SK-N-SH (cell line): ENCODE results near the gene SH3PXD2A. TPM values are rescaled to one million over a fixed set of nuclear protein-coding genes. Genes with fewer than 3 reads are reported as not detected.

Source experiments
- CTCF ChIA-PET: fragments of 300-600, 350-600 bp; formaldehyde crosslinking; extraction: SDS; loops from one replicate; lab custom pipeline; 2021; lab: Yijun Ruan, JAX
- POLR2A ChIA-PET: fragments of 350-600 bp; sonication (Branson Sonifier 250); formaldehyde crosslinking; extraction: SDS; loops from one replicate; lab custom pipeline; 2020; ENCODE audit warnings: antibody characterized with exemption, inconsistent platforms; lab: Yijun Ruan, JAX
- DNase-seq: peaks from one replicate; pipeline ENCODE4 v3.0.0; 2012
- H2AFZ ChIP-seq: fragments of 200-600 bp; sonication (generic); 2 replicates; pipeline ENCODE4 v1.8.1; 2016; ENCODE audit warnings: antibody characterized with exemption, mild to moderate bottlenecking, low read depth
- H3F3A ChIP-seq: fragments of 200-600 bp; sonication (generic); replicated peaks from 2 replicates; pipeline ENCODE3; 2016; ENCODE audit warnings: antibody characterized with exemption, mild to moderate bottlenecking; ENCODE audit not compliant: insufficient read depth
- H3K27ac ChIP-seq, 2 experiments: fragments of 200-500 bp in 1 of 2; fragments of 200-600 bp in 1 of 2; sonication (Bioruptor generic) in 1 of 2; sonication (generic), shearing (Covaris generic) in 1 of 2; 2 replicates each; pipeline versions ENCODE4 v1.5.1 to v1.6.1; 2014 to 2016; ENCODE audit warnings: low read depth in 2 of 2, inconsistent platforms in 1 of 2, low read length in 1 of 2, mild to moderate bottlenecking in 1 of 2, mixed read lengths in 1 of 2
- H3K27me3 ChIP-seq: fragments of 200-600 bp; sonication (generic), shearing (Covaris generic); 2 replicates; pipeline ENCODE4 v1.6.1; 2016; ENCODE audit warnings: mixed run types; ENCODE audit not compliant: insufficient read depth
- H3K36me3 ChIP-seq, 2 experiments: fragments of 200-500 bp in 1 of 2; fragments of 200-600 bp in 1 of 2; sonication (Bioruptor generic) in 1 of 2; sonication (generic) in 1 of 2; replicated peaks in 1 of 2; 2 replicates each; pipeline versions ENCODE3 to v1.5.1; 2014 to 2016; ENCODE audit warnings: low read length in 1 of 2, mild to moderate bottlenecking in 1 of 2; ENCODE audit not compliant: insufficient read depth in 2 of 2, control insufficient read depth in 1 of 2
- H3K4me1 ChIP-seq, 2 experiments: fragments of 200-500 bp in 1 of 2; fragments of 200-600 bp in 1 of 2; sonication (Bioruptor generic) in 1 of 2; sonication (generic), shearing (Covaris generic) in 1 of 2; 2 replicates each; pipeline versions ENCODE4 v1.5.1 to v1.6.1; 2014 to 2016; ENCODE audit warnings: low read depth in 1 of 2, low read length in 1 of 2, mixed run types in 1 of 2; ENCODE audit not compliant: insufficient read depth in 2 of 2, control insufficient read depth in 1 of 2
- H3K4me2 ChIP-seq: fragments of 200-600 bp; sonication (generic), shearing (Covaris generic); 2 replicates; pipeline ENCODE4 v1.6.1; 2017; ENCODE audit warnings: mixed run types
- H3K4me3 ChIP-seq, 2 experiments: fragments of 200-500 bp in 1 of 2; fragments of 200-600 bp in 1 of 2; sonication (Bioruptor generic) in 1 of 2; sonication (generic), shearing (Covaris generic) in 1 of 2; 2 replicates each; pipeline versions ENCODE4 v1.5.1 to v1.8.1; 2014 to 2016; ENCODE audit warnings: low read depth in 2 of 2, inconsistent platforms in 1 of 2, low read length in 1 of 2, mild to moderate bottlenecking in 1 of 2, mixed read lengths in 1 of 2, moderate library complexity in 1 of 2
- H3K79me2 ChIP-seq: fragments of 200-600 bp; sonication (generic); 2 replicates; pipeline ENCODE4 v1.8.1; 2017; ENCODE audit warnings: mild to moderate bottlenecking; ENCODE audit not compliant: insufficient read depth
- H3K9ac ChIP-seq: fragments of 200-600 bp; sonication (generic); 2 replicates; pipeline ENCODE4 v1.6.1; 2017; ENCODE audit warnings: mixed run types
- H3K9me2 ChIP-seq: fragments of 200-600 bp; sonication (generic); 2 replicates; pipeline ENCODE4 v1.6.1; 2017; ENCODE audit warnings: mixed run types
- H3K9me3 ChIP-seq: fragments of 200-600 bp; sonication (generic); 2 replicates; pipeline ENCODE4 v1.6.1; 2017; ENCODE audit warnings: mixed run types, mild to moderate bottlenecking, moderate library complexity
- H4K20me1 ChIP-seq: fragments of 200-600 bp; sonication (generic); 2 replicates; pipeline ENCODE4 v1.6.1; 2017; ENCODE audit warnings: mild to moderate bottlenecking, mixed run types; ENCODE audit not compliant: insufficient read depth
- EZH2phosphoT487 ChIP-seq: fragments of 200-600 bp; sonication (generic); IDR thresholded peaks from 2 replicates; pipeline ENCODE4 v1.6.1; 2017; ENCODE audit warnings: low read depth, mixed run types, mild to moderate bottlenecking, antibody characterized with exemption, moderate library complexity, borderline replicate concordance
- FOSL2 ChIP-seq: IDR thresholded peaks from 2 replicates; pipeline ENCODE4 v1.4.0; 2012; ENCODE audit warnings: low read depth, mild to moderate bottlenecking, moderate library complexity, borderline replicate concordance
- FOXM1 ChIP-seq: IDR thresholded peaks from 2 replicates; pipeline ENCODE4 v1.4.0; 2012; ENCODE audit warnings: low read depth, mild to moderate bottlenecking
- GABPA ChIP-seq: IDR thresholded peaks from 2 replicates; pipeline ENCODE4 v1.4.0; 2012; ENCODE audit warnings: low read depth, mild to moderate bottlenecking
- JUND ChIP-seq: IDR thresholded peaks from 2 replicates; pipeline ENCODE4 v1.4.0; 2012
- NRF1 ChIP-seq: IDR thresholded peaks from 2 replicates; pipeline ENCODE4 v1.6.1; 2012; ENCODE audit warnings: low read depth, mild to moderate bottlenecking, low read length
- RAD21 ChIP-seq: IDR thresholded peaks from 2 replicates; pipeline ENCODE4 v1.6.1; 2012; ENCODE audit warnings: mild to moderate bottlenecking, low read length
- RFX5 ChIP-seq: IDR thresholded peaks from 2 replicates; pipeline ENCODE4 v1.6.1; 2012; ENCODE audit warnings: mild to moderate bottlenecking, improper control_type of control experiment, low read length
- RXRA ChIP-seq: IDR thresholded peaks from 2 replicates; pipeline ENCODE4 v1.4.0; 2012; ENCODE audit warnings: low read depth, mild to moderate bottlenecking, borderline replicate concordance
- SIN3A ChIP-seq: IDR thresholded peaks from 2 replicates; pipeline ENCODE4 v1.6.1; 2012; ENCODE audit warnings: low read depth, mild to moderate bottlenecking, low read length, moderate library complexity, borderline replicate concordance
- WGBS: methylation state at CpG from one replicate; pipeline ENCODE4 v1.1.6; 2017; ENCODE audit warnings: low lambda C conversion rate; 5-methylcytosine and 5-hydroxymethylcytosine counted together
- polyA plus RNA-seq, 3 experiments: library from polyadenylated mRNA; depleted of rRNA; stranded (reverse); fragments of >200 nt; gene quantifications; 2 replicates each; pipeline ENCODE4 v1.2.3, GENCODE V29; 2012
- TF ChIP-seq, protein P1 (sequence below): IDR thresholded peaks from 2 replicates; pipeline ENCODE4; 2012
- TF ChIP-seq, protein P2 (sequence below): IDR thresholded peaks from 2 replicates; pipeline ENCODE4 v1.4.0; 2012; ENCODE audit warnings: low read depth
- TF ChIP-seq, protein P3 (sequence below): fragments of 150-350 bp; IDR thresholded peaks from 2 replicates; pipeline ENCODE4 v1.6.1; 2016; ENCODE audit warnings: mild to moderate bottlenecking, low read depth, low read length
- TF ChIP-seq, protein P4 (sequence below): fragments of 200-600 bp; sonication (generic); IDR thresholded peaks from 2 replicates; pipeline ENCODE4 v1.6.1; 2017; ENCODE audit warnings: antibody characterized with exemption, mild to moderate bottlenecking, moderate library complexity

The SH3PXD2A gene
- polyA plus RNA-seq, 1 of the 3 experiments (the other 2 are of a cell fraction), result 2.5 TPM

DNA sequence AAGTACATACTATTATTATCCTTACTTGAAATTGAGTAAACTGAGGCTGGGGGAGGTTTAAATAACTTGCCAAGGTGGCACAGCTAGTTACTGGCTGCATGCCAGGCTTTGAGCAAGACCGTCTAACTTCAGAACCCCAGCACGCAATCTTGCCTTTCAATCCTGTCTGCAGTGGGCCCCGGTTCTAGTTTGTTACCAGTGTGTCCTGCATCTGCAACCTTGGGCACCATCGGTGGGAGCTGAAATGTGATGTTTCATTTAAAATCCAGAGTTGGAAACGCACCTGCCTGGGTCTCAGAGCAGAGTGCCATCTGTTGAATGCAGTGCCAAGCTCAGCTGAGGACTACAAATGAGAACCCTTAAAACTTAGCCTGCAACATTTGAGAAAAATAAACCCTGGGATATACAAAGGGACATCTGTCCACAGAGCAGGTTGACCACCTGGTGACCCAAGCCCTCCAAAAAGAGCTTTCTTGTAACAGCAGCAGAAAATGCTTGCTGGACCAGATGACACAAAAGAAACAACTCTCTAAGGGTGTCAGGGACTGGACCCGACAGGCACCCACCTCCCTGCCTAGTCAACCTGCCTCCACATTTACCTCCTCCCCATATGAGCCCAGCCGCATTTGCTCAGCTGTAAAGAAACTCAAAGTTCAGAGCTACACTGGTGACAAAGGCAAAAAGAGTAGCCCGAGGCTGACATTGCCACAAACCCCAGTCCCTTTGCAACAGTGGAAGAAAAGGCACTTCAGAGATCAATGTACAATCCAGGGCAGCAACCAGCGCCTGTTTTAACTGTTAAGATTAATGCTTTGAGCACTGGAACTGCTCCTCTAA, 1.7 kb downstream of the SH3PXD2A start:
- no peaks in the 10 kb centered on the region for H3K36me3 ChIP-seq
- WGBS, result 55% methylated on average over 9 of the region's 9 CpGs
- H3K9me3 ChIP-seq, result no peaks in the 10 kb centered on the region
- POLR2A ChIA-PET, result interaction anchor here (0.9 to 1.4 kb wide), 3 partner anchors 10 to 81 kb away, joined by 4 to 5 read pairs (median 4); no protein-coding TSS in a partner anchor
- TF ChIP-seq FOXM1, result no peak
- TF ChIP-seq, protein P1, sequence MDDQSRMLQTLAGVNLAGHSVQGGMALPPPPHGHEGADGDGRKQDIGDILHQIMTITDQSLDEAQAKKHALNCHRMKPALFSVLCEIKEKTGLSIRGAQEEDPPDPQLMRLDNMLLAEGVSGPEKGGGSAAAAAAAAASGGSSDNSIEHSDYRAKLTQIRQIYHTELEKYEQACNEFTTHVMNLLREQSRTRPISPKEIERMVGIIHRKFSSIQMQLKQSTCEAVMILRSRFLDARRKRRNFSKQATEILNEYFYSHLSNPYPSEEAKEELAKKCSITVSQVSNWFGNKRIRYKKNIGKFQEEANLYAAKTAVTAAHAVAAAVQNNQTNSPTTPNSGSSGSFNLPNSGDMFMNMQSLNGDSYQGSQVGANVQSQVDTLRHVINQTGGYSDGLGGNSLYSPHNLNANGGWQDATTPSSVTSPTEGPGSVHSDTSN, result no peak
- 0 out of 2 replicates have a peak, but pooled peaks have one; percentile 7 for TF ChIP-seq RAD21
- no peak for TF ChIP-seq GABPA
- H3K9me2 ChIP-seq, result no peaks in the 10 kb centered on the region
- DNase-seq, result no peak
- H3K27me3 ChIP-seq, result no peaks in the 10 kb centered on the region
- peak overlapping the region; percentile 69 for H3K9ac ChIP-seq
- peak overlapping the region; percentile 83 for H3K4me2 ChIP-seq
- CTCF ChIA-PET, result interaction anchor here (0.8 to 9.7 kb wide), 21 partner anchors 11 to 268 kb away, joined by 3 to 169 read pairs (median 6); partner anchors contain the start of gene SFR1
- H2AFZ ChIP-seq, result no peak overlapping the region
- peaks cover 15 to 51% of the 10 kb centered on the region in 2 experiments; a peak in 3 of 4 replicates for H3K4me1 ChIP-seq
- H4K20me1 ChIP-seq, result no peaks in the 10 kb centered on the region
- peak overlapping the region; percentile 72 to 82 for H3K4me3 ChIP-seq
- H3F3A ChIP-seq, result peaks cover 20% of the 10 kb centered on the region
- peak overlapping the region; percentile 55 to 78; a peak in 2 of 4 replicates for H3K27ac ChIP-seq
- H3K79me2 ChIP-seq, result peaks cover 39% of the 10 kb centered on the region

DNA sequence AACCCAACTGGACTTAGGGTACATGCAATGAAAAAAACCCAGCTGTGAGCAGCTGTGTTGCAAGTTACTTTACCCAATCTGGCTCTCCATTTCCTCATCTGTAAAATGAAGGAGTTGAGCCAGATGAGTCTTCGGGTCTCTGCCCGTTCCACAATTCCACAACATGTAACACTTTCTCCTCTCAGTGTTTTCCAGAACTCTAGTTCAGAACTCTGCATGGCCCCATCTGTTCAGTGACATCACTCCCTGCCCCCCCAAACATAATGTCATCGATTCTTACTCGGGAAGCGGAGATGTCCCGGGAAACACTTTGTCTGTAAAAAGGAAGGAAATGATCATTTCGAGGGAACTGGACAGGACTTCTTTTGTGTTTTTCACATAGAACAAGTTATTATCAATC, 2.5 kb downstream of the SH3PXD2A start:
- H3K9me3 ChIP-seq, result no peaks in the 10 kb centered on the region
- no peak overlapping the region for H3K27ac ChIP-seq
- no peak for DNase-seq

More for the DNA sequence above, 2.5 kb downstream of the SH3PXD2A start:
- POLR2A ChIA-PET, result interaction anchor here (0.9 kb wide), 1 partner anchor 15 kb away, joined by 3 read pairs; no protein-coding TSS in a partner anchor
- no peak overlapping the region for H3K9ac ChIP-seq
- no peak overlapping the region for H3K4me3 ChIP-seq
- H3F3A ChIP-seq, result peaks cover 20% of the 10 kb centered on the region
- WGBS, result 76% methylated on average over 7 of the region's 7 CpGs
- no peaks in the 10 kb centered on the region for H3K9me2 ChIP-seq
- peaks cover 15 to 51% of the 10 kb centered on the region in 2 experiments; a peak in 3 of 4 replicates for H3K4me1 ChIP-seq
- H3K36me3 ChIP-seq, result no peaks in the 10 kb centered on the region
- H3K79me2 ChIP-seq, result peaks cover 47% of the 10 kb centered on the region
- peak overlapping the region; percentile 3; the same call in 1 of the 2 replicates for H3K4me2 ChIP-seq
- no peak overlapping the region for H2AFZ ChIP-seq
- H4K20me1 ChIP-seq, result no peaks in the 10 kb centered on the region
- no peaks in the 10 kb centered on the region for H3K27me3 ChIP-seq
- CTCF ChIA-PET, result interaction anchor here (0.8 to 9.7 kb wide), 11 partner anchors 11 to 231 kb away, joined by 3 to 169 read pairs (median 6); no protein-coding TSS in a partner anchor
- TF ChIP-seq SIN3A, result no peak
- TF ChIP-seq, protein P2, sequence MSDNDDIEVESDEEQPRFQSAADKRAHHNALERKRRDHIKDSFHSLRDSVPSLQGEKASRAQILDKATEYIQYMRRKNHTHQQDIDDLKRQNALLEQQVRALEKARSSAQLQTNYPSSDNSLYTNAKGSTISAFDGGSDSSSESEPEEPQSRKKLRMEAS, result no peak
- no peak for TF ChIP-seq JUND
- no peak for TF ChIP-seq RXRA
- no peak for TF ChIP-seq RFX5
- TF ChIP-seq EZH2phosphoT487, result no peak
- TF ChIP-seq FOSL2, result no peak
- TF ChIP-seq, protein P3, sequence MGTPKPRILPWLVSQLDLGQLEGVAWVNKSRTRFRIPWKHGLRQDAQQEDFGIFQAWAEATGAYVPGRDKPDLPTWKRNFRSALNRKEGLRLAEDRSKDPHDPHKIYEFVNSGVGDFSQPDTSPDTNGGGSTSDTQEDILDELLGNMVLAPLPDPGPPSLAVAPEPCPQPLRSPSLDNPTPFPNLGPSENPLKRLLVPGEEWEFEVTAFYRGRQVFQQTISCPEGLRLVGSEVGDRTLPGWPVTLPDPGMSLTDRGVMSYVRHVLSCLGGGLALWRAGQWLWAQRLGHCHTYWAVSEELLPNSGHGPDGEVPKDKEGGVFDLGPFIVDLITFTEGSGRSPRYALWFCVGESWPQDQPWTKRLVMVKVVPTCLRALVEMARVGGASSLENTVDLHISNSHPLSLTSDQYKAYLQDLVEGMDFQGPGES, result no peak
- TF ChIP-seq NRF1, result no peak
- TF ChIP-seq, protein P4, sequence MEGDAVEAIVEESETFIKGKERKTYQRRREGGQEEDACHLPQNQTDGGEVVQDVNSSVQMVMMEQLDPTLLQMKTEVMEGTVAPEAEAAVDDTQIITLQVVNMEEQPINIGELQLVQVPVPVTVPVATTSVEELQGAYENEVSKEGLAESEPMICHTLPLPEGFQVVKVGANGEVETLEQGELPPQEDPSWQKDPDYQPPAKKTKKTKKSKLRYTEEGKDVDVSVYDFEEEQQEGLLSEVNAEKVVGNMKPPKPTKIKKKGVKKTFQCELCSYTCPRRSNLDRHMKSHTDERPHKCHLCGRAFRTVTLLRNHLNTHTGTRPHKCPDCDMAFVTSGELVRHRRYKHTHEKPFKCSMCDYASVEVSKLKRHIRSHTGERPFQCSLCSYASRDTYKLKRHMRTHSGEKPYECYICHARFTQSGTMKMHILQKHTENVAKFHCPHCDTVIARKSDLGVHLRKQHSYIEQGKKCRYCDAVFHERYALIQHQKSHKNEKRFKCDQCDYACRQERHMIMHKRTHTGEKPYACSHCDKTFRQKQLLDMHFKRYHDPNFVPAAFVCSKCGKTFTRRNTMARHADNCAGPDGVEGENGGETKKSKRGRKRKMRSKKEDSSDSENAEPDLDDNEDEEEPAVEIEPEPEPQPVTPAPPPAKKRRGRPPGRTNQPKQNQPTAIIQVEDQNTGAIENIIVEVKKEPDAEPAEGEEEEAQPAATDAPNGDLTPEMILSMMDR, result no peak
